Stimulated activated CD4-positive, alpha-beta T cell treated with anti-CD3 and anti-CD28 coated beads, TNF-alpha, amount 100 ng/mL, for 24 hours (primary cell): ENCODE data around the gene ELOVL1.

ENCODE experiments used
- DNase-seq, 3 experiments: peaks; one replicate each; pipeline ENCODE4 v3.0.0-alpha.2; 2020; ENCODE audit warnings: low read depth in 3 of 3

Gene ELOVL1

GRCh38 chr1:43354936-43355335 is 12.9 kb downstream of the ELOVL1 start:
- DNase-seq, result no peak

- DNase-seq, result no peak
Observed at GRCh38 chr1:43354471-43354870, 13.3 kb downstream of the ELOVL1 start.

DNA sequence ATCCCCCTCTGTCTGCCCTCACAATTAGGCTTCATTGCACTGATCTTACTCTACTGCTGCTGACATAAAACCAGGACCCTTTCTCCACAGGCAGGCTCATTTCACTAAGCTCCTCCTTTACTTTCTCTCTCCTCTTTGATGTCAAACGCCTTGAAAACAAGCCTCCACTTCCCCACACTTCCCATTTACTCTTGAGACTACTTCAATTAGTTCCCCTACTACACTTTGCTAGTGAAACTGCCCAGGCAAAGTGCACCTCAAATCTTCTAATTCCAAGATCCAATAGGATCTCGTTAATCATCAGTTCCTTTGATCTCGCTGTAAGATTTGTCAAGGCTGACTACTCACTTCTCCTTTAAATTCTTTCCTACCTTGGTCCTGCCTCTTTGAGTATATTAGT is 14.9 kb downstream of the ELOVL1 start:
- DNase-seq, result no peak

DNA sequence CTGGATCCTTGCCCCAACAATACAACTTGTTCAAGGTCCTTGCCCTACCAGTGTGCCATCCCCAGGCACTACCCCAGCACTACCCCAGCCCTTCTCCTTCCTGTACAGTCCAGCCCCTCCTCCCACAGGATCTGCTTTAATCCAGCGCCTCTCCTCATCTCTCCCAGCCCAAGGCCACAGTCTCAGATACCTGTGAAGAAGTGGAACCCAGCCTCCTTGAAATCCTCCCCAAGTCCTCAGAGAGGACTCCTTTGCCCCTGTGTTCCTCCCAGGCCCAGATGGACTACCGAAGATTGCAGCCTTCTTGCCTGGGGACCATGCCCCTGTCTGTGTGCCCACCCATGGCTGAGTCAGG is 15.5 kb downstream of the ELOVL1 start:
- DNase-seq, result no peak

GRCh38 chr1:43351421-43352350 is 16.1 kb downstream of the ELOVL1 start:
- no peak for DNase-seq

DNA sequence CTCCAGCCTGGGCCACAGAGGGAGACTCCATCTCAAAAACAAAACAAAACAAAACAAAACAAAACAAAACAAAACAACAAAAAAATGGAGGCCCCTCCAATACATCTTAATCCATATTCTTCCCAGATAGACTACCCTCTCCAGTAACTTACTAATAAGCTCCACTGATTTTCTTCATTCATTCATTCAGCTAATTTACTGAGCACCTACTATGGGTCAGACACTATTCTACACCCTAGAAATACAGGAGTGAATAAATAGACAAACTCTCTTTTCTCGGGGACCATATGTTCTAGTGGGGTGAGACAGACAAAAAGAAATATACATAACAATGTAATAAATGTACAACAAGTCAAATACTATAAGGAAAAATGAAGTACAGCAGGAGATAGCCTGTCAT is 16.8 kb downstream of the ELOVL1 start:
- no peak for DNase-seq

GRCh38 chr1:43349594-43350306 is 18.1 kb downstream of the ELOVL1 start:
- no peak for DNase-seq

DNA sequence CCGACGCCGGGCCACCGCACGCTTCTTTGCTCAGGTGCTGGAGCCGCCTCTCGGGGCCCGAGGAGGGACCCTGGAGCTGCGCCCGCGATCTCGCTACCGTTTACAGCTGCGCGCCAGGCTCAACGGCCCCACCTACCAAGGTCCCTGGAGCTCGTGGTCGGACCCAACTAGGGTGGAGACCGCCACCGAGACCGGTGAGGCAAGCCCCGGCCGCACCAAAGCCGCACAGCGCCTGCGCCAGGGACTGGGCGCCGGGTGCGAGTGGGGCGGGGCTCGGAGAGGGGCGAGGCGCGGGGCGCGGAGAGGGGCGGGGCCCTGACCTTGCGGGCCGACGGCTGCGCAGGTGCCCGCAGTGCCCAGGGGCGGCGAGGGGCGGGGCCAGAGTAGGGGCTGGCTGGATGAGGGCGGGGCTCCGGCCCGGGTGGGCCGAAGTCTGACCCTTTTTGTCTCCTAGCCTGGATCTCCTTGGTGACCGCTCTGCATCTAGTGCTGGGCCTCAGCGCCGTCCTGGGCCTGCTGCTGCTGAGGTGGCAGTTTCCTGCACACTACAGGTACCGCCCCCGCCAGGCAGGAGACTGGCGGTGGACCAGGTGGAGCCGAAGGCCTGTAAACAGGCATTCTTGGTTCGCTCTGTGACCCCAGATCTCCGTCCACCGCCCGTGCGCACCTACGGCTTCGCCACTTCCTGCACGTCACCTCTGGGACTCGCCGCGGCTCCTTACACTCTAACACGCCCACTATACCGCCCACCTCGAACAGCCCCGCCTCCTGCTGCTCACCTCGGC is 18.8 kb downstream of the ELOVL1 start:
- DNase-seq, result peak in 1 of 3 experiments; percentile 46

- DNase-seq, result no peak
Observed at GRCh38 chr1:43348343-43348808, 19.4 kb downstream of the ELOVL1 start.

DNA sequence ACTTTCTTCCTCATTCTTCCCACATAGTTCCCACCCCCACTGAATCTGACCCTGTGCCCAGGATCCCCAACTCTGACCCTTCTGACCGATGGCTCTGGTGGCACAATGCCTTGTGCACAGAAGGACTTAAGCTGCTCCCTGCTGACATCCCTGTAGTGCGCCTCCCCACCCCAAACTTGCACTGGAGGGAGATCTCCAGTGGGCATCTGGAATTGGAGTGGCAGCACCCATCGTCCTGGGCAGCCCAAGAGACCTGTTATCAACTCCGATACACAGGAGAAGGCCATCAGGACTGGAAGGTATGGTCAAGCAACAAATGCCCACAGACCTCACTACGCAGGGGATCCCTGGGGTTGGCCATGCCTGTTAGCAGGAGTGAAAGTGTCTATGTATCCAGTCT is 21.2 kb downstream of the ELOVL1 start:
- DNase-seq, result no peak

GRCh38 chr1:43345120-43345519 is 22.7 kb downstream of the ELOVL1 start:
- no peak for DNase-seq

DNA sequence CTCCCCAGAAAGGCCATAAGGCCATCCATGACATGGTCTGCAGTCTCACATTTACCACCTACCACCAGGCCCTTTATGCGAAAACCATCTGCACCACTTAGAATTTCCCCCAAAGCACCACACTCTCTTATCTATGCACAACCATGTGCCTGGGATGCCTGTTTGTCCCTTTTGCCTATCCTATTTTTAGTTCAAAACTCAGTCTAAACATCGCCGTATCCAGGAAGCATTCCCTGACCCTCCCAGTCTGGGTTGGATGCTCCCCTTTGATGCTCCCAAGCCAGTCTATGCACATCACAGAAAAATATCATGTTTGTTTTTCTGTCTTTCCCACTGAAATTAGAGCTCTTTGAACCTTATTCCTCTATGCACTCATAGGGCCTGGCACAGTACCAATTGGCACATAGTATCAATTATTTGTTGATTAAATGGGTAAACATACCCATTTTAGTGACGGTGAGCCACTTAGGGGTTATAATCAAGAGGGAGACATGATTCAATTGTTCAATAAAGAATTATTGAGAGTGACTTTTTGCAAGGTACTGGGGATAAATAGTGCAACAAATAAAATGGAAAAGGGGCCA is 23.5 kb downstream of the ELOVL1 start:
- DNase-seq, result no peak

DNA sequence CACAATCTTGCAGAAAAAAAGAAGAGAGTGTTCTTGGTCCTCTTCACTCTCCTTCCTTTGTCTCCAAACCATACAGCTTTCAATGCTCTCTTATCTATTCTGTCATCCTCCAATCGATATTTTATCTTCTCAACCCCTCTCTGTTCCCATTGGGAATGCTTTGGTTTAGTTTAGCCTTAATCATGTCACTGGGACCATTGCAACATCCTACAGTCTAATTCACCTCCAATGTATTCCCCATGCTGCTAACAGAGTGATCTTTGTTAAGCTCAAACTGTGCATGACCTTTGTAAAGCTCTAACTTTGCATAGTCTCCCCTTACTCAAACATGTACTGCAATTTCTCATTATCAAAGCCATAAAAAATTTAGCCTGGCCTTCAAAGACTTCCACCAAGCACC is 27.3 kb downstream of the ELOVL1 start:
- DNase-seq, result no peak

GRCh38 chr1:43339584-43340232 is 28.1 kb downstream of the ELOVL1 start:
- DNase-seq, result no peak

DNA sequence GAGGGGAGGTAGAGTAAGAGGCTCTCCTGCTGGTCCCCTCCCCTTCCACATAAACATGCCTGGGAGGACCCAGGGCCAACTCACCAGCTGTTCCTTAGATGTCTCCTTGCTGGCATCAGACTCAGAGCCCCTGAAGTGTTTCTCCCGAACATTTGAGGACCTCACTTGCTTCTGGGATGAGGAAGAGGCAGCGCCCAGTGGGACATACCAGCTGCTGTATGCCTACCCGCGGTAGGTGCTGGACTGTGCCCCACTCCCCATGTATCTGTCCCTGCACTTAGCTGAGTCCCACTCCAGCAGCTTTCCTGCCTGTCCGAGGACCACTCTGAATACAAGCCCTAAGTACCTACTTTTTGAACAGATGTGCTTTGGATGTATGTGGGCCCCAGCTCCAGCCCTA is 29.8 kb downstream of the ELOVL1 start:
- no peak for DNase-seq

GRCh38 chr1:43337588-43337987 is 30.2 kb downstream of the ELOVL1 start, which contains the start of gene MPL:
TSS of gene MPL (plus strand) at chr1:43337818. CDS start at chr1:43337849, 31 bp downstream.
- no peak for DNase-seq

GRCh38 chr1:43334453-43335205 is 33.2 kb downstream of the ELOVL1 start:
- no peak for DNase-seq

DNA sequence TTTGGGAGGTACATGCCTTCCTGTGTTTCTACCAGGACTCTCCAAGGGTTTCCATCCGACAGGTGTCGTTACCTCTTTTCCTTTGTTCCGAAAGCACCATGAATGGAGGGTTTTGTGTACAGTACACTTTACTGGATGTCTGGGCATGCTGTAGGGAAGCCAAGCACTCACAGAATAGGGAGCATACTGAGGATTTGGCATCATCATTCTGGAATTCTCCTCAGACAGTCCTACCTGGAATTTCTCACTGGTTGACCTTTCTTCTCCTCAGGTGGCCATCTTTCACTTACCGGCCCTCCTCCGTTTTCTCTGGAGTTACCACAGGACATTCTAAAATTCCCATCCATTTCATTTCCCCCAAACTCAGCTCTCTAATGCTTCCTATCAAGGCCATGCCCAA is 36.1 kb downstream of the ELOVL1 start:
- no peak for DNase-seq

DNA sequence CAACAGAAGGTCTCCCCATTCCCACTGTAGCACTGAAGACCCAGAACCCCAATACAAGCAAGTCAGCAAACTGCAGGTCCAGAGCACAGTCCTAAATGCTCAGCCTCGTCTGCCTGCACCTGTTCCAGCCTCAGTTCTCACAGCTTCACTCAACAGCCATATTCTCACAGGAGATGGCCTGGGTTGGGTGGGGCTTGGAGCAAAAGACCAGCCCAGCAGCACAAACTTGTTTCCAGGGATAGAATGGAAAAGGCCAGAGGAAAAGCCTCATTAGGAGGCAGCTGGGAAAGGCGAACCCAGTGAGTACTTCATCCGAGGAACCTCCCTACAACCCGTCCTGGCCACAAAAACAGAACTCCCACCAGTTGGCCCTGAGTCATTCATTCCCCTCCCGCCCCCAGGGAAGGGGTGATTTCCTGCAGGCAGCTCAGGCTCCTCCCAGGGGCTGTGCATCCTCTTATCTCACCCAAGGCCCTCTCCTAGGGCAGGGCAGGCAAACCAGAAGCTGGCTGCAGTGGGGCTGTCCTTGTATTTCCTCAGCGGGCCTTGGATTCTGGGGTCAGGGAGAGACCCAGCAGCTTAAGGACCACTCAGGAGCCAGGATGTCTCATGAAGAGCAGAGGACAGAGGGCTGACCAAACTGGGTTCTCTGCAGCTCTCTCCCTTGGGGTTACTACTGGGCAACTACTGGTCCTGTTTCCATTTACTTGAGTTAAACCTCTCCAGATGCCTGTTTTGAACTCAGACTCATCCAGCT is 37.6 kb downstream of the ELOVL1 start:
- peak; percentile 37 to 73 (median 41) for DNase-seq
